Measurements from ENCODE around the gene CHIA. TPM values are rescaled to one million over a fixed set of nuclear protein-coding genes. Genes with fewer than 3 reads are reported as not detected.

Gene CHIA
- total RNA-seq, 1 experiment from 2014 or later: not detected

DNA sequence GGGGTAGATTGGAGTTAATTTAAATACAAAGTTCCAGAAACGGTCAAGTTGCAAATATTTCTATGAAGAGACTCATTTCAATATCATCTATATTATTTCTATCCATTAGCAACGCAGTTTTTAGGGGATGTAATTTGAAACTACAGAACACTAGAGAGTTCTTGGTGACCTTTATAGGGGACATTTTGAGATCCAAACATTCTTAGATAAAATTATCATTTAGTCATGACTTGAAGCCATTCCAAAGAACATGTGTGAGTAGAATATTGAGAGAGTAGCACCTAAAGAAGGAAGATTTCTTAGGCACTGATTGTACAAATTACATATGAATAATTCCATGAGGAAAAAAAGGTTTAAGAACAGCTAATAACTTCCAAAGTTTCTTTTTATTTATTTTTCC lies 19.0 kb downstream of the CHIA start:
- WGBS (ENCODE audit: extremely low coverage, insufficient read length, low lambda C conversion rate): no CpG with 5 or more reads among the region's 2 CpGs
- Histone ChIP-seq H3K4ac (ENCODE audit: low read depth, low read length) (no peak overlapping the region), H2AK5ac (ENCODE audit: insufficient read length, low read length) (no peak overlapping the region), H3K9ac (ENCODE audit: extremely low read depth, insufficient read length, low read length) (no peak overlapping the region), H2BK20ac (ENCODE audit: low read depth, low read length, poor library complexity, severe bottlenecking) (no peak overlapping the region), H3K18ac (ENCODE audit: insufficient read length, low read depth, low read length) (no peak overlapping the region), H3K23ac (ENCODE audit: insufficient read length, low read depth, low read length) (no peak overlapping the region), H2BK120ac (ENCODE audit: low read depth, low read length, poor library complexity, severe bottlenecking) (no peak overlapping the region), H3K79me1 (ENCODE audit: insufficient read depth, low read depth, low read length, poor library complexity, severe bottlenecking) (no peaks in the 10 kb centered on the region), H4K91ac (ENCODE audit: insufficient read length, low read depth, low read length) (no peak overlapping the region), H4K5ac (ENCODE audit: insufficient read length, low read depth, low read length) (no peak overlapping the region), H3K27me3 (ENCODE audit: insufficient read depth, low read length) (no peaks in the 10 kb centered on the region), H4K8ac (replicated peaks; ENCODE audit: insufficient read length, low read depth, low read length) (no peak overlapping the region), H2BK5ac (ENCODE audit: insufficient read length, low read length) (no peak overlapping the region), H3K56ac (ENCODE audit: insufficient read length, low read depth, low read length) (no peak overlapping the region), H3K79me2 (ENCODE audit: insufficient read depth, low read length) (no peaks in the 10 kb centered on the region), H3K14ac (ENCODE audit: insufficient read depth, low read length) (no peak overlapping the region), H3K4me2 (ENCODE audit: insufficient read depth, insufficient read length, low read length) (no peak overlapping the region), H2BK12ac (ENCODE audit: insufficient read length, low read depth, low read length) (no peak overlapping the region), H3K9me3 (ENCODE audit: control insufficient read depth, low read depth, low read length) (no peaks in the 10 kb centered on the region), H2AFZ (ENCODE audit: low read length) (no peak overlapping the region), H3K4me1 (ENCODE audit: insufficient read depth, low read length) (no peaks in the 10 kb centered on the region), H3T11ph (ENCODE audit: low read length) (no peak overlapping the region), H4K20me1 (ENCODE audit: control insufficient read depth, insufficient read depth, insufficient read length) (no peaks in the 10 kb centered on the region), H3K23me2 (ENCODE audit: insufficient read length, low read depth, low read length, poor library complexity, severe bottlenecking) (no peaks in the 10 kb centered on the region), H2BK15ac (ENCODE audit: low read depth, low read length) (no peak overlapping the region), H3K27ac (ENCODE audit: insufficient read length, low read depth, low read length) (no peak overlapping the region)
- Mint-ChIP-seq H3K4me1 (peaks cover 7% of the 10 kb centered on the region in 2 experiments), H3K36me3 (ENCODE audit: insufficient read depth in 1 of 3, low read depth in 3 of 3) (peaks cover 0 to under 1% (median 0%) of the 10 kb centered on the region in 3 experiments; a peak in 2 of 7 replicates), H3K27ac (no peak overlapping the region), H3K4me3 (no peak overlapping the region), H3K9me3 (peaks cover 0 to 3% of the 10 kb centered on the region in 2 experiments; a peak in 2 of 5 replicates), H3K27me3 (ENCODE audit: low read depth) (no peaks in the 10 kb centered on the region)
- no peak for DNase-seq
- TF ChIP-seq CTCF (conservative IDR thresholded peaks at IDR 0.05): no peak

Measured in H9 (cell line).